HepG2 (cell line): ENCODE data around the gene HADHA.

ENCODE experiments used
- ARNT2 ChIP-seq: sonication (generic); formaldehyde crosslinking; IDR thresholded peaks from 2 replicates; pipeline ENCODE4 v1.8.0; 2022; ENCODE audit warnings: mild to moderate bottlenecking, low read depth, missing genetic modification reagents, moderate library complexity
- EP300 ChIP-seq, 3 experiments: sonication (generic) in 1 of 3; formaldehyde crosslinking in 1 of 3; IDR thresholded peaks; 2 replicates each; pipeline versions ENCODE4 v1.5.1 to v1.6.1; 2011 to 2020; ENCODE audit warnings: low read depth in 2 of 3, low read length in 2 of 3, borderline replicate concordance in 1 of 3, improper control_type of control experiment in 1 of 3, mild to moderate bottlenecking in 1 of 3, missing genetic modification reagents in 1 of 3, moderate library complexity in 1 of 3
- FOXA1 ChIP-seq, 2 experiments: fragments of 450-650 bp in 1 of 2; sonication (generic) in 1 of 2; formaldehyde crosslinking in 1 of 2; IDR thresholded peaks; 2 replicates each; pipeline versions ENCODE4 v1.4.0 to v1.6.1; 2016 to 2020; ENCODE audit warnings: missing genetic modification reagents in 1 of 2
- KDM1A ChIP-seq: IDR thresholded peaks from 2 replicates; pipeline ENCODE4 v1.6.1; 2016; ENCODE audit warnings: missing compliant biosample characterization
- NONO ChIP-seq, 2 experiments: fragments of 450-650 bp in 1 of 2; sonication (generic) in 1 of 2; formaldehyde crosslinking in 1 of 2; IDR thresholded peaks in 1 of 2; conservative IDR thresholded peaks in 1 of 2; 2 replicates each; pipeline versions ENCODE4 v1.6.1 to v1.8.0; 2017 to 2022; ENCODE audit warnings: mild to moderate bottlenecking in 1 of 2, missing genetic modification reagents in 1 of 2, moderate library complexity in 1 of 2
- PHF8 ChIP-seq: sonication (generic); formaldehyde crosslinking; IDR thresholded peaks from 2 replicates; pipeline ENCODE4 v1.5.0; 2020; ENCODE audit warnings: missing genetic modification reagents
- TAF1 ChIP-seq: sonication (generic); formaldehyde crosslinking; IDR thresholded peaks from 2 replicates; pipeline ENCODE4 v1.4.0; 2020; ENCODE audit warnings: missing genetic modification reagents
- TF ChIP-seq, protein P1 (sequence below): sonication (generic); formaldehyde crosslinking; IDR thresholded peaks from 2 replicates; pipeline ENCODE4 v1.5.0; 2020; ENCODE audit warnings: missing genetic modification reagents

DNA sequence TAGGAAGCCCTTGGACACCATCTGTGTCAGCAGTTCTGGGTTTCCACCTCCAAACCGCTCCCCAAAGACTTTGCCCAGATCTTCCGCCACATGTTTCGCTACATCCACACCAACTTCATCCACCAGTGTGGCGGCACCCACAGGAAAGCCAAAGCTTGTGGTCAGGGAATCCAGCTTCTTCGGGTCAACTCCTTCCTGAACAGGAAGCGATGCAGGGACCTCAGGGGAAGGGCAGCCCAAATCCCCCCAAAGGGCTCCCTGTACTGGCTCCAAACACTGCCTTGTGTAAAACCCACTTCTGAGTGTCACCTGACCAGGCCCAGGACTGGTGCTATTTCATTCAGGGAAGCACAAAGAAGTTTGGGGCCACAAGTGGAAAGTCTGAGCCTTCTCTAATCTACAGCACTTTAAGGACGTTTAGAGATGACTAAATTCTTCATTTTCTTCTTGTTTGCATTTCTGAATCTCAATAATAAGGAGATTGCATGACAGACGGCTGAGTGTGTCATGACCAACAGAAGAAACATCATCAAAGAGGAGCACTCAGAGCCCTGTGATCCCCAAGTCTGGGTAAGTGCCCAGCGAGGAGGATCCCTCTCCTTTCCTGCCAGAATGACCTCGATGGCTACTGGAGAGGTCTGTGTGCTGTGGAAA, 50.7 kb downstream of the HADHA start:
- TF ChIP-seq, protein P1, sequence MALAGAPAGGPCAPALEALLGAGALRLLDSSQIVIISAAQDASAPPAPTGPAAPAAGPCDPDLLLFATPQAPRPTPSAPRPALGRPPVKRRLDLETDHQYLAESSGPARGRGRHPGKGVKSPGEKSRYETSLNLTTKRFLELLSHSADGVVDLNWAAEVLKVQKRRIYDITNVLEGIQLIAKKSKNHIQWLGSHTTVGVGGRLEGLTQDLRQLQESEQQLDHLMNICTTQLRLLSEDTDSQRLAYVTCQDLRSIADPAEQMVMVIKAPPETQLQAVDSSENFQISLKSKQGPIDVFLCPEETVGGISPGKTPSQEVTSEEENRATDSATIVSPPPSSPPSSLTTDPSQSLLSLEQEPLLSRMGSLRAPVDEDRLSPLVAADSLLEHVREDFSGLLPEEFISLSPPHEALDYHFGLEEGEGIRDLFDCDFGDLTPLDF (CRISPR knock-in tag), result no peak
- no peak for TF ChIP-seq PHF8 (CRISPR knock-in tag)
- TF ChIP-seq EP300 (IDR thresholded peaks at IDR 0.05; ENCODE audit: low read depth in 2 of 2, low read length in 2 of 2), result no peak
- TF ChIP-seq EP300 (CRISPR knock-in tag; IDR thresholded peaks at IDR 0.05; ENCODE audit: borderline replicate concordance), result no peak
- TF ChIP-seq ARNT2 (CRISPR knock-in tag), result no peak
- TF ChIP-seq FOXA1 (IDR thresholded peaks at IDR 0.05), result no peak
- no peak for TF ChIP-seq FOXA1 (CRISPR knock-in tag; IDR thresholded peaks at IDR 0.05)
- TF ChIP-seq NONO (IDR thresholded peaks at IDR 0.05), result no peak
- TF ChIP-seq NONO (CRISPR knock-in tag; conservative IDR thresholded peaks at IDR 0.05), result no peak
- TF ChIP-seq TAF1, result no peak
- TF ChIP-seq KDM1A, result no peak
